ENCODE data around the gene TTF2. TPM values are rescaled to one million over a fixed set of nuclear protein-coding genes. Genes with fewer than 3 reads are reported as not detected.
A peak's percentile ranks its signal among the peaks of the same experiment; 100 is the strongest.

The TTF2 gene
- total and polyA plus RNA-seq, 9 of the 15 experiments (the other 6 are each of a cell fraction or from before 2014, with no cell fraction given): 9.4 to 71.1 (median 42.1) TPM

GRCh38 chr1:117060441-117061317 is 553 bp downstream of the TTF2 start:
- ATAC-seq (peak; percentile 72), DNase-seq (ENCODE audit: extremely low read depth in 1 of 4, low spot score in 3 of 4) (peak; percentile 66 to 78 (median 72)), FAIRE-seq (peak; percentile 77)
- Histone ChIP-seq H3K79me2 (ENCODE audit: control insufficient read depth, insufficient read depth, low read length) (peaks cover 30% of the 10 kb centered on the region), H3K4me3 (peak overlapping the region; percentile 76), H3K4me2 (ENCODE audit: insufficient read depth, low read length) (peak overlapping the region; percentile 98), H3K9me3 (replicated peaks; ENCODE audit: control insufficient read depth, insufficient read depth, low read depth, low read length) (no peaks in the 10 kb centered on the region), H3K27ac (ENCODE audit: extremely low read depth, low read depth, low read length) (peak overlapping the region; percentile 88), H3K27me3 (ENCODE audit: control insufficient read depth in 2 of 2, insufficient read depth in 2 of 2, low read length in 2 of 2) (no peaks in the 10 kb centered on the region), H3K9ac (ENCODE audit: insufficient read depth in 1 of 2, low read depth in 2 of 2, low read length in 2 of 2) (peak overlapping the region; percentile 87 to 93), H3K9me1 (ENCODE audit: control insufficient read depth, insufficient read depth, low read length) (no peaks in the 10 kb centered on the region), H3K4me1 (replicated peaks in 1 of 2; ENCODE audit: control insufficient read depth in 2 of 2, insufficient read depth in 2 of 2, low read length in 2 of 2) (peaks cover 10 to 14% of the 10 kb centered on the region in 2 experiments), H2AFZ (ENCODE audit: low read depth, low read length) (peak overlapping the region; percentile 94), H4K20me1 (replicated peaks; ENCODE audit: control insufficient read depth, insufficient read depth, low read length) (no peaks in the 10 kb centered on the region), H3K36me3 (ENCODE audit: control insufficient read depth, insufficient read depth, low read length) (peaks cover 39% of the 10 kb centered on the region)
- CTCF ChIA-PET (ENCODE audit: low intra/inter-chr PET ratio): no interaction called here
- 5% methylated on average over 42 of the region's 42 CpGs for WGBS (ENCODE audit: insufficient coverage, low coverage, missing lambda C conversion rate)
- in situ Hi-C loops (cut with MboI) (no loop called here), intact Hi-C loops (cut with micrococcal nuclease) (loop anchor here (2.0 to 10.0 kb wide), 2 partner anchors 234 to 834 kb away; no protein-coding TSS in a partner anchor)
- TSS peak; percentile 77 for BruUV-seq (replicated peaks)
- POLR2A ChIA-PET: interaction anchor here (0.5 to 2.2 kb wide), 34 partner anchors 9 to 567 kb away, joined by 3 to 10 read pairs (median 4); no protein-coding TSS in a partner anchor
- TF ChIP-seq MTA3 (IDR thresholded peaks at IDR 0.05; ENCODE audit: borderline replicate concordance): no peak
- no peak for TF ChIP-seq ZNF609 (CRISPR knock-in tag; IDR thresholded peaks at IDR 0.05; ENCODE audit: borderline replicate concordance)
- peak; percentile 79 to 81 for TF ChIP-seq MNT (conservative IDR thresholded peaks at IDR 0.05)
- 0 out of 2 replicates have a peak, but pooled peaks have one; percentile 14 for TF ChIP-seq ZNF224 (CRISPR knock-in tag; IDR thresholded peaks at IDR 0.05)
- no peak for TF ChIP-seq KAT2B (IDR thresholded peaks at IDR 0.05; ENCODE audit: low read depth, low read length)
- peak; percentile 86 for TF ChIP-seq CBFB (CRISPR knock-in tag; IDR thresholded peaks at IDR 0.05)

All from K562 (cell line).